NCI-H2029 treated with DMSO at 0.1 percent for 48 hours (cell line): ENCODE measurements around the gene HABP2.

Source experiments
- DNase-seq: peaks from one replicate; lab custom pipeline; 2025; lab: John Stamatoyannopoulos, UW

Gene HABP2

DNA sequence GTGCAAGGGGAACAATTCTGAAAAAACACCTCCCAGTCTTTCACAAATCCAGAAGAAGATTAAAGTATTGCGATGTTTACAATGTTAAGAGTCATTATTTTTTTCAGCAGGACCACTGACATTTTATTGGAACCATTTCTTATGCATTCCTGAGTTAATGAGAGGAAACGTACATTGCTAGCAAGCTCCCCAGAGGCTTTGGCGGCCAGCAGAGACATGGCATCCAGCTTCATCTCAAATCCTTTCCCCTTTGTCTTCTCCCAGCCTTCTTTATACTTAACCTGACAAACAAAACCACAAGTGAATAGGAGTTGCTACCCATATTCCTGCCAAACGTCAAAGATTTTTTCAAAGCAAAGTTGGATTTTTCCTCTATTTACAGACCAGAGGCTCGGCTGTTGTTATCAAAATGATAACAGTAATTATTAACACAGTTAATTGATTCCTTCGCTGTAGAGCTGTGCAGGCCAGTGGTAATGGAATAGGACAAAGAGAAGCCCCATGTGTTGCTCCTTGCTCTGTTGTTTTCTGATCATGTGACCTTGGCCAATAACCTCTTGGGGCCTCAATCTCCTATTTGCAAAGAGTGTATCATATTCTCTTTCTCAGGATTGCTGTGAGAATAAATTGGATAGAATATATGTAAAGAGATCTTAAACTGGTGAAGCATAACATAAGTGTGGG lies 79.0 kb downstream of the HABP2 start:
- DNase-seq, result no peak
